ENCODE results near the gene CDC42BPB.

DNA sequence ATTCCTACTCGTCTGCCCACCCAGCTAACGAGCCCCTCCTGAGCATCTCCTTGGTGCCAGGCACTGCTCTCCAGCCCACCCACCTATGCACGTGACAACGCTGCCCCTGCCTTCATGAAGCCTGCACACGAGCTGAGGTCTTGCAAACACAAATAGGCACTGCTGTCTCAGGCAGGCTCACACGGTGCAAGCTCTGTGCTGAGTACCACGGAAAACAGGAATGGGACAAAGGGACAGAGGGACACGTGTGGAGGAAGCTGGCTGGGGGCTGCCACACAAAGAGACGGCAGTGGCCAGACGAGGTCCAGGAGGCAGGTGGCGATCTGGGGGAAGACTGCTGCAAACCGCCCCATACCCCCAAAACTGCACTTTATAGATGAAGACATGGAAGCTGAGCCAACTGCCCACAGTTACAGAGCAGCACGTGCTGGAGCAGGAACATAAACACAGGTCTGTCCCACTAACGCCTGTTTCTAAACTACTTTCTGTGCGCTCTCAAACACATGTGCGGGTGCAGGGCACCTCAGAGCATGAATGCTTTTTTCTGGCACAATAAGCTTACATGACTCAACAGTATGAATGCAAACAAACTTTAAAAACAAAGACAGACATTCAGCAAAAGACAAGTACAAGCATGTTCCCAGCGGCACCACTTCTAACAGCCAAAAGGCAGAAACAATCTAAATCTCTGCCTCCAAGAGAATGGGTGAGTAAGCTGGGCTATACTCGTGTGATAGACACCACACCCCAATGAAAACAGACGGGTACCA, 70.4 kb downstream of the CDC42BPB start:
- TF ChIP-seq, protein P1, sequence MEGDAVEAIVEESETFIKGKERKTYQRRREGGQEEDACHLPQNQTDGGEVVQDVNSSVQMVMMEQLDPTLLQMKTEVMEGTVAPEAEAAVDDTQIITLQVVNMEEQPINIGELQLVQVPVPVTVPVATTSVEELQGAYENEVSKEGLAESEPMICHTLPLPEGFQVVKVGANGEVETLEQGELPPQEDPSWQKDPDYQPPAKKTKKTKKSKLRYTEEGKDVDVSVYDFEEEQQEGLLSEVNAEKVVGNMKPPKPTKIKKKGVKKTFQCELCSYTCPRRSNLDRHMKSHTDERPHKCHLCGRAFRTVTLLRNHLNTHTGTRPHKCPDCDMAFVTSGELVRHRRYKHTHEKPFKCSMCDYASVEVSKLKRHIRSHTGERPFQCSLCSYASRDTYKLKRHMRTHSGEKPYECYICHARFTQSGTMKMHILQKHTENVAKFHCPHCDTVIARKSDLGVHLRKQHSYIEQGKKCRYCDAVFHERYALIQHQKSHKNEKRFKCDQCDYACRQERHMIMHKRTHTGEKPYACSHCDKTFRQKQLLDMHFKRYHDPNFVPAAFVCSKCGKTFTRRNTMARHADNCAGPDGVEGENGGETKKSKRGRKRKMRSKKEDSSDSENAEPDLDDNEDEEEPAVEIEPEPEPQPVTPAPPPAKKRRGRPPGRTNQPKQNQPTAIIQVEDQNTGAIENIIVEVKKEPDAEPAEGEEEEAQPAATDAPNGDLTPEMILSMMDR (IDR thresholded peaks at IDR 0.05) = no peak
- TF ChIP-seq POLR2A (IDR thresholded peaks at IDR 0.05) = no peak
